GM18502 (cell line): ENCODE data around the gene NEK1.
A peak's percentile ranks its signal among the peaks of the same experiment; 100 is the strongest.
"Not testable (repeated sequence)": the region's sequence is repeated elsewhere in the genome, so short reads cannot be mapped to it uniquely, and the experiment has no call there.

Experiments
- ATAC-seq: cut with Tn5 transposase; IDR thresholded peaks from one replicate; pipeline ENCODE4 v1.9.1; 2021; ENCODE audit warnings: mild to moderate bottlenecking; ENCODE audit not compliant: unreplicated experiment, poor library complexity

Gene NEK1

DNA sequence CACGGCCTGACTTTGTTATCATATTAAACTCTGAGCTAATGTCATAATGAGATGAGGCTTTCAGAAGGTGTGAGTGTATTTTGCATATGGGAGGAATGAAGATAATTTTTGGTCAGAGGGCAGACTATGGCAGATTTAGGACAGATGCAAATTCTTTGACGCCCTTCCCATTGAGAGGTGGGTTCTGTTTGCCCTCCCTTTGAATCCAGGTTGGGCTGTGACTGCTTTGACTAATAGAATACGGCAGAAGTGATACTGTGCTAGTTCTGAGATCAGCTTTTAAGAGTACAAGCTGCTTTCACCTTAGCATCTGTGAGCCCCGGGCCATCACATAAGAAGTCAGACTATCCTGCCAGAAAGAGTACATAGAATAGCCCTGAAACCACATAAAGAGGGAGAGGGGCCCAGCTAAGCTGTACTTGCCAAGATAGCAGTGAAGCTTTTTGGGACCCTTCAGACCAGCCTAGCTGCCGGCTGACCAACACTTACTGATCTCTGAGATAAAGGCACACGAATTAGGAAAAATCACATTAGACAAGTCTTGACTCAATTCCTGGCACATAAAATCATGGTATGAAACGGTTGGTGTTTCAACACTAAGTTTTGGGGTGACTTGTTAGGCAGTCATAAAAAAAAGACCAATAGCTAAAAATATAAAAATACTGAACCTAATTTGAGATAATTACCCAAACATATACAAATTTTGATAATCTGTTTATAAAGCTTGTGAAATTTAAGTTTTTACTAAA lies 174.9 kb downstream of the NEK1 start:
- peak; percentile 93 for ATAC-seq

DNA sequence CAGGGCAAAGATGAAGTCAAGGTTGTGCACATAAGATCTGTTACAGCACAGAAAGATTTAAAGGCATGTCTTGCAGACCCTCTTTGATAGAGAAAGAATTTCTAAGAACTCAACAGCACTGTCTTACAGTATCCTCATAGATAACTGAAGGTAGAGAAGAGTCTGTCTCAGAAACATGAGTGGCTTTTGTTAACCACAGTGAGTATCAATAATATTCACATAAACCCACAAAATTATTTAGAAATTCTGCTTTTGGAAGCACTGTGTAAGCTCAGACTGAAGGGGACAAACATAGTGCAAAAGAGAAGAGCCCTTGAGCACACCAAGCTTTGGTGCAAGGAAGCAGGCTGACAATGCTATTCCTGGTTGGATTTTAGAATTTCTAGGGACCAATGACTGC lies 175.6 kb downstream of the NEK1 start:
- no peak for ATAC-seq

DNA sequence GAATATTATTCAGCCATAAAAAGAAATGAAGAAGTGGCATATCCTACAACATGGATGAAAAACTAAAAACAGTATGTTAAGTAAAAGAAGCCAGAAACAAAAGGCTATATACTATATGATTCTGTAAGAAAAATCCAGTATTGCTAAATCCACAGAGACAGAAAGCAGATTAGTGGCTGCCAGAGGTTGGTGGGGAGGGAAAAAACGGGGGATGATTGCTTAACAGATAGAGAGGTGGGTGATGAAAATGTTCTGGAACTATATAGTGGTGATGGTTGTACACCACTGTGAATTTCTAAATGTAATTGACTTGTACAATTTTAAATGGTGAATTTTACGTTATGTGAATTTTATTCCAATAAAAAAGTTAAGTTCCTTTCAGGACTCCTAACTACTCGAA lies 184.0 kb downstream of the NEK1 start:
- no peak for ATAC-seq

DNA sequence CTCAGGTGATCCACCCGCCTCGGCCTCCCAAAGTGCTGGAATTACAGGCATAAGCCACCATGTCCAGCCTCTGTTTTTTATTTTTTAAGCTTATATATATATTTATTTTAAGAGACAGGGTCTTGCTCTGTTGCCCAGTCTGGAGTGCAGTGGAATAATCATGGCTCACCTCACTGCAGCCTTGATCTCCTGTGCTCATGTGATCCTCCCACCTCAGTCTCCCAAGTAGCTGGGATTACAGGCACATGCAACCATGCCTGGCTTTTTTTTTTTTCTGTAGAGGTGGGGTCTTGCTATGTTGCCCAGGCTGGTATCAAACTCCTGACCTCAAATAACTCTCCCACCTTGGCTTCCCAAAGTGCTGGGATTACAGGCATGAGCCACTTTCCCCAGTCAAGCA lies 184.7 kb downstream of the NEK1 start:
- ATAC-seq = not testable (repeated sequence)

DNA sequence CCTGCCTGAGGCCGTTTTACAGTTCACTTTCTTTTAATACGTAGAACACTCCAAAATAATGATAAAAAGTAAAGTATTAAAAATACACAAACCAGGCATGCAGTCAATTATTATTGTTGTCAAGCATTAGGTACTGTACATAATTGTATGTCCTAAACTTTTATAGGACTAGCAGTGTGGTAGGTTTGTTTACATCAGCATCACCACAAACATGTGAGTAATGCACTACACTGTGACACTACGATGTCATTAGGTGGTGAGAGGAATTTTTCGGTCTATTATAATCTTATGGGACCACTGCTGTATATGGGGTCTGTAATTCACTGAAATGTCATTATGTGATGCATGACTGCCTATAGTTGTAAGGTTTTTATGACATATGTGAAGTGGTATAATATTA lies 192.1 kb downstream of the NEK1 start:
- no peak for ATAC-seq

DNA sequence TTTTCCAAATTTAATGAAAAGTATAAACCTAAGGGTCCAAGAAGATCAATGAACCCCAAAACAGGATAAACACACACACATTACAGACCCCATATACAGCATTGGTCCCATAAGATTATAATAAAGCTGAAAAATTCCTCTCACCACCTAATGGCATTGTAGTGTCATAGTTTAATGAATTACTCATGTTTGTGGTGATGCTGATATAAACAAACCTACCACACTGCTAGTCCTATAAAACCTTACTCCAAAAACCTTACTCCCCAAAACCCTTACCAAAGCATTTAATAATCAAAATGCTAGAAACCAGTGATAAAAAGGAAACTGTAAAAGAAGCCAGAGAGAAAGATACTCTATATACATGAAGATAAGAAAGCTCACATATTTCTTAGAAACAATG lies 193.5 kb downstream of the NEK1 start:
- no peak for ATAC-seq

DNA sequence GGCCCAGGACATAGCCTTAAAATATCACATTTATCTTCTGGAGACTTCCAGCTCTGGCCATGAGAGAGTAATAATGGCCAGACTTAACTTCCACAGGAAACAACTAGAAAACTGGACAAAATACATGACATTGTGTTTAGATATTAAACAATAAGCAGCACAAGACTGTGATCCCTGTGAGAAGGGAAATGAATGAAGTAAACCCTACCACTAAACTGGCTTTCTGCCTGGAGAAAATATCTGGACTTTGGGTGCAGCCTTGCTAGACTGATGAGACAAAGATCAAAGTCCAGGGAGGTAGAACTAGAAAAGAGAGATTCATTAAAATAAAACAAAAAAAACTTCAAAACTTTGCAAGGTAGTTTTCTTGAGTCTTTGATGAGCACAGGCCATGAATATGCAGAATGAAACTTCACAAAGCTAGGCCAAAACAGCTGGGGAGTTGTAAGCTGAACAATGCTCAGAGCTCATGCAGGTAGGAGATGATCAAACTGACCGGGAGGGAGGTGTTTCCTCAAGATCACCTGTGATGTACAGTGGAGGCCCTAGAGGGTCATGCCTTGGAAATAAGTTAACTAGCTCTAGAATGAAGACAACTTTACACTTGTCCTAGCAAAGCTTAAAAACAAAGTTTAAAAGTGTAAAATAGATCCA lies 194.6 kb downstream of the NEK1 start:
- ATAC-seq = no peak

DNA sequence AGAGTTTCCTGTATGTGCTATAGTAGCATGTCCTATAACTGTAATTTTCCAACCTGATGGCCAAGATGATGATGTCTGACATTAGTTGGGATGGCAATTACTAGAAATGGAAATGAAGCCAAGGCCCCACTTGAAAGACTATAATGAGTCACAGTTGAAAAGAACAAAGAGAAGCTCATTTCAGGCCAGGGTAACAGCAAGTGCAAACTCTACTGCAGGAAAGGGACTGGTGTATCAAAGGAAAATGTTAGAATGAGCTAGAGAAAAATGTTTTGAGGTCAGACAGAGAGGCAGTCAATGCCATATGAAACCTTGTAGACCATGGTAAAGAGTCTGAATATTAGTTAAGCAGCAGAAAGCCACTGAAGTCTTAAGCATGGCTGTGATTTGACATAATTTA lies 195.4 kb downstream of the NEK1 start:
- ATAC-seq = peak; percentile 59

DNA sequence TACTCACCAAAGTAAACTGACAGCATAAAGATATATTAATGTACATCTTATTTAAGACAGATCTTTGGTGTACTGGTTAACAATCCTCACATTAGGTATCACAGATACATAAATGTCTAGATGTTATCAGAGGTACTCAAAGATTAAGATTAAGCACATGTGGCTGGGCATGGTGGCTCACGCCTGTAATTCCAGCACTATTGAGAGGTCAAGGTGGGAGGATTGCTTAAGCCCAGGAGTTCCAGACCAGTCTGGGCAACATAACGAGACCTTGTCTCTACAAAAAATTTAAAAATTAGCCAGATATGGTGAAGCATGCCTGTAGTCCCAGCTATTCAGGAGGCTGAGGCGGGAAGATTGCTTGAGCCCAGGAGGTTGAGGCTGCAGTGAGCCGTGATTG lies 195.9 kb downstream of the NEK1 start:
- no peak for ATAC-seq

DNA sequence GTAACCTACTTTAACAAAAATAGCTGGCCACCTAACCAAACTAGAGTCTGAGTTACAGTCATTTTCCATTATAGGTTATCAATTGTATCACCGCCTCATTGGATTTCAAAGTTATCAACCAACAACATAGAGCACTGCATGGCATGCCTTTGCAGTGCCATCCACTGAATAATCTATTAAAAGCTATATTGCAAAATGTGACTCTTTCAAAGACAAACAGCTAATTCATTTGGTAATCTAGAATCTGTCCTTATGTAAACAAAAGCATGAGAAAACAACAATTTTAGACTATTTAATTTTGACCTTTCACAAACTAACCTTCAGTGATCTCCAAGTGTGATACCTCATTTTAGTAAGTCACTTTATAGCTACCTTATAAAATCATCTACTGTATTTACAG lies 197.5 kb downstream of the NEK1 start:
- ATAC-seq = no peak

DNA sequence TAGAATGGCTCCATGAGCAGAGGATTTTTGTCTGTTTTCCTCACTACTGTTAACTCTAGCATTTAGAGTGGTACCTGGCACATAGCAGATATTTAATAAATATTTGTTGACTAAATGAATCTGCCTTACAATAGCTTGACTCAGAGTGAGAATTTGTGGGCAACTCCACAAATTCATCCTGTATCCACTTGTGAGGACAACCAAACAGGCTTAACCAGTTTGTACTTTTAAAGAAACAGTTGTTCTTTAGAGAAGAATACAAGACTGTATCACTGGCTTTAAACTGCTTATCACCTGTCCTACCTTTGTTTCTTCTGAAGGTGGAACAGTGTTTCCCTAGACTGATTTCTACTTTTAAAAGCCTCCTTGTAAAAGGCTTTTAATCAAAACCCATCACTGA lies 200.3 kb downstream of the NEK1 start:
- no peak for ATAC-seq

DNA sequence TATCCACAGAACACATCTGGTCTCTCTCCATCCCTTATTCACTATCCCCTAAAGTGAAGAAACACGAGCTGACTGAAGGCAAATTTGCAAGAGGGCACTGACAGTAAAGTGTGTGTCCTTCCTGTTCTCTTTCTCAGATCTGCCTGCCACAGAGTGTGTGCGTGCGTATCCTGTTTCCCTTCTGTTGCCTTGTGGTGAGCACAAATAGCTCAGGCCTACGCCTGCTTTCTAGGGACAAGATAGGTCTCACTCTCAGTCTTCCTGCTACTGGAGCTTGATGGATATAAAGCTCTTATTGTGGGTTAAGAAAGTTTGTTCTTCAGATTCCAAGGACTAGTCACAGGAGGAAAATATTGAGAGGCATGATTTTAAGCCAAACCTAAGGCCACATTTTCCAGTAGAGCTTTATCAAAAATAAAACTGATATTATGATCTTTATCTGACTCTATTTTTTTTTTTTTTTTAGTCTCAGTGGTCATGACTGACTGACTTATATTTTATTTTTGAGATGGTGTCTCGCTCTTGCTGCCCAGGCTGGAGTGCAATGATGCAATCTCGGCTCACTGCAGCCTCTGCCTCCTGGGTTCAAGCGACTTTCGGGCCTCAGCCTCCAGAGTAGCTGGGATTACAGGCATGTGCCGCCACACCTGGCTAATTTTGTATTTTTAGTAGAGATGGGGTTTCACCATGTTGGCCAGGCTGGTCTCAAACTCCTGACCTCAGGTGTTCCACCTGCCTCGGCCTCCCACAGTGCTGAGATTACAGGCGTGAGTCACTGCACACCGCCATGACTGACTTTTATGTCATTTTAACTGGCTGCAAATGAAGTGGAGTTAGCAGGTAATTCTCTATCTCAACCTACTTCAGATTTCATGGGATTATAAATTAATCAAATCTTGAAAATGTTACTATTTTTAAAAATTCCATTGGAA lies 201.3 kb downstream of the NEK1 start:
- ATAC-seq = peak; percentile 99

DNA sequence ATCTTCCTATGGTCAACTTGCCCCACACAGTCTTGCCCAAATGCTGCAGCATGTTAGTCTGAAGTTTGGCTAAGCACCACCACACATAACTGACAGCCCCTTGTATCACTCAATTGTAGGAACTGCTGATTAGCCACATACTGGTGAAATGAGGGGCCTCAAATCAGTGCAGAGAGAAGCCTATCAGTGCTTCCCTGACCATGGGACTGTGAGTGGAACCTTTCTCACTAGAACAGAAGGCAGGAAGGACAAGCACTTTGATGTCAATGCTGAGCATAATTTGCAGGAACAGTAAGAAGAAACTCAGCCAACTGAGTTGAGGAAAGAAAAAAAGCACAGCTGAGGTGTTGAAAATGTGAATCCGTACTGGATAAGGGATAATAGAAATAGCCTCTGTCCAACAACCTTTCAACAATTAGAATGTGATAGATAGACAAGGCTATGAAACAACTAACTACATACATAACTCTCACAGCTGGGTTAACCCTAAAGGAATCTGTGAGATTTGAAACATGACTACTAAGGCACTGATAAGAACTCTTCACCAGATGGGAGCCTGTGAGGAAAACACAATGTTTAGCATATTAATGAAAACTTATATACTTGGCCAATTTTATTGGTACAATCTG lies 205.1 kb downstream of the NEK1 start:
- ATAC-seq = no peak

DNA sequence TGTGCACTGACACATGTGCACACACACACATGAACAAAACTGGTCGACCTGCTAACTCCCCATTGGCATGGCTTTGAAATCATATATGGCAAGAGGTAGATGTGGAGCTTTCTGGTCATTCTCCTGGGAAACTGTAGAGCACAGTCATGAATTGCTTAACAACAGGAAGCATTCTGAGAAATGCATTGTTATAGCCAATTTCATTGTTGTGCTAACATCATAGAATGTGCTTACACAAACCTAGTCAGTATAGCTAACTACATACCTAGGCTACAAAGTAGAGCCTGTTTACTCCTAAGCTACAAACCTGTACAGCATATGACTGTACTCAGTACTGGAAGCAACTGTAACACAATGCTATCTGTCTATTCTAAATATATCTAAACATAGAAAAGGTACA lies 207.4 kb downstream of the NEK1 start:
- no peak for ATAC-seq

DNA sequence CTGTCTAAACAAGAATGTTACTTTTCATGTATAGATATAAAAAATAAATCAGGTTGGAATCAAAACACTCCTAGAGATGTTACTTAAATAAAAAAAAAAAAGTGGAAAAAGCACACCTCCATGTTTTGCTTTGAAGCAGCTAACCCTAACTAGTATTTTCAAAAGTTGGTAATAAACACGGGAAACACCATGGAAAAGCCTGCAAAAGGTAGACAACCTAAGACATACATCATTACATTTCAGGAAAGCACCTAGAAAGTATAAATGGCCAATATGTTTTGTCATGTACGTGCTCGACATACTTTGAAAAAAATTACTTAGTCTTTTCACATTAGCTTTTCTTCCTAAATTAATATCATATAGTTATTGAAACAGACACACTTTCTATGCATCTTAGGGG lies 211.6 kb downstream of the NEK1 start:
- ATAC-seq = no peak

DNA sequence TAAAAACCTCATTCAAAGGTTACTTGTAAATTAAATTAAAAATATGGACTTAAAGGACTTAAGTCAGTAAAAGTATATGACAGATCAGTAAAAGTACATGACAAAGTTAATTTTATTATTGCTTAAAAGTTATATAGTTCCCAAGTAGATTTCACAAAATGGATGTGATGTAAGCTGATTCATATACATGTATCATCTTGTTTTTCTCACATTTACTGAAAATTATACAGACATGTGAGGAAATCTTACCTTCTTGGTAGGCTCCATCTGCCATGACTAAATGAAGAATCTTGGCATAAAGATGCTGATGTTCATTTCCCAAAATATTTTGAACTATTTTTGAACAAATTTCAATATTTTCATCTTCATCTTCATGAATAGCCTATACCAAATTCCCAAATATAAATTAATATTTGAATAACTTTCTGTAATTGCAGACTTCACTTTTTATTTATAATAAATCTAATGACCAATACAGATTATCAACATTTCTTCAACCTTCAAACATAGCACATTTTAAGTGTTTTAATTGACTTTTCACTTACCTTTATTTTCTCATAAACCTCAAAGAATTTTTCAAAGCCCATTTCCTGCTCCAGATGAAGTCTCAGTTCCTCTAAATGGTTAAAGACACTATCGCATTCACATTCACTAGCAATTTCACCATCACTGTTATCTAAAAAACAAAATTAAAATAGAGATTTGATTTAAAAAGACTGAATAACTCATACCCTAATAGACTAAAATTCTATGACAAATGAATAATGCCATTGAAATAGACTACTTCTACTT lies 212.2 kb downstream of the NEK1 start:
- ATAC-seq = peak; percentile 83

DNA sequence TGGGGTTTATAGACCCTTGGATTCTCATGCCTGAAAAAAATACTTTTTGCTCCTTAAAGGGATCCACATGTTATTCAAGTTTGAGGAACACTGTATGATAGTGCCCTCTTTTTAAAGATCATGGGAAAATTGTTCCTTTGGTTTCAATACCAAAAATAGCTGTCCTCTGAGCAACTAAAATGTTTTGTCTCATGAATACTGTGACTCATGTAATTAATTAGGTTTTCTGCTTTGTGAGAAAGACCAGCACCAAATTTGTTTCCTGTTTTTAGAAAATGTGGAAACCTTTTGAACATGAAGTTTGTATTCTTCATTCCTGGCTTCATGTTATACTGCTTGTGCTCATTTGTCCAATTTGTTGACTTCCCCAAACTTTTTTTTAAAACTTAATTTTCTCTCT lies 214.1 kb downstream of the NEK1 start:
- no peak for ATAC-seq

DNA sequence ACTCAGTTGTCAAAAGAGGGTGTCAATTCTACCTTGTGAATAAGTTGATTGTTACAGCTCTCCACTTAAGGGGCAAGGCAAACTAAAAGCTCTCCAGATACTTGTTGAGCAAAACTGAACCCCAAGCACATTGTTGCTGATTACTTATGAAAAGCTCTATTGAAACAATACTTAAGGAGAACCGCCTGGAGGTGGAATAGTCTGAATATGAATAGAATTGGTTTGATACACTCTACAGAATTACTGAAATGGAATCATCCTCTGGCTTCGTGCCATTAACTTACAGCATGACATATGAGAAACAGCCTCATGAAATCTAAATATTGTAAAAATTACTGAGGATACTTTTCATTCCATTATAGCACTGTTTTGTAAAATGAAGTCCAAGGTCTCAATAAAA lies 214.6 kb downstream of the NEK1 start:
- no peak for ATAC-seq

DNA sequence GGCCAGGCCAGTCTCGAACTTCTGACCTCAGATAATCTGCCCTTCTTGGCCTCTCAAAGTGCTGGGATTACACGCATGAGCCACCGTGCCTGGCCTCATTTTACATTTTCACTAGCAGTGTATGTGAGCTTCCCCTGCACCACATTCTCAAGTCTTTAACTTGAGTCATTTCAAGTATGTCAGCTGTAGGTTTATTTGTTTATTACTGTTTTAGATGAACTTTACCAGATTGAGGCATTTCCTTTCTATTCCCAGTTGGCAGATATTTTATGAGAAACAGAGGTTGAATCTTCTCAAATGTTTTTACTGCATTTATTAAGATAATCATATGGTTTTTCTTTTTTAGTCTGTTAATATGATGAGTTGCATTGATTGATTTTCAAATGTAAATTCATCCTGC lies 227.0 kb downstream of the NEK1 start:
- ATAC-seq = no peak

DNA sequence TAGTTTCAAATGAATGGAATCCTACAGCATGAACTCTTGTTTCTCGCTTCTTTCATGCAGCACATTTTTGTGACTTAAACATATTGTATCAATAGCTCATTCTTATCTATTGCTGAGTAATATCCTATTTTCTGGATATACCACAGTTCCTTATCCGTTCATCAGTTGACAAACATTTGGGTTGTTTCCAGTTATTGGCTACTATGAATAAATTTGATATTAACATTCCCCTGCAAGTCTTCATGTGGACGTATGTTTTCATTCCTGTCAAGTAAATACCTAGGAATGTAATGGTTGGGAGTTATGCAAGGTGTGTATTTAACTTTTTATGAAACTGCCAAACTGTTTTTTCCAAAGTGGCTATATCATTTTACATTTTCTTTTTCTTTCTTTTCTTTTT lies 227.6 kb downstream of the NEK1 start:
- ATAC-seq = no peak
